ENCODE data around the gene THUMPD3. TPM values are rescaled to one million over a fixed set of nuclear protein-coding genes. Genes with fewer than 3 reads are reported as not detected.

The THUMPD3 gene
- total and polyA plus RNA-seq, 2 of the 13 experiments (the other 11 are each of a cell fraction or from before 2014, with no cell fraction given) = 31.2 to 44.1 TPM

- TF ChIP-seq ATF7-NPFF (CRISPR knock-in tag; IDR thresholded peaks at IDR 0.05; ENCODE audit: low read depth) (no peak), ZNF720 (CRISPR knock-in tag; IDR thresholded peaks at IDR 0.05) (no peak), FOSL1 (CRISPR knock-in tag; IDR thresholded peaks at IDR 0.05; ENCODE audit: borderline replicate concordance) (no peak), CENPT (CRISPR knock-in tag; IDR thresholded peaks at IDR 0.05; ENCODE audit: low read depth) (no peak), ZNF33A (CRISPR knock-in tag; IDR thresholded peaks at IDR 0.05; ENCODE audit: borderline replicate concordance) (peak; percentile 74; the same call in 1 of the 2 replicates), SIX1 (CRISPR knock-in tag; IDR thresholded peaks at IDR 0.05; ENCODE audit: borderline replicate concordance) (0 out of 2 replicates have a peak, but pooled peaks have one; percentile 35), ZNF788 (CRISPR knock-in tag; IDR thresholded peaks at IDR 0.05; ENCODE audit: borderline replicate concordance) (peak; percentile 79; the same call in 1 of the 2 replicates), GABPB1 (CRISPR knock-in tag; IDR thresholded peaks at IDR 0.05) (peak; percentile 75), SP140L (CRISPR knock-in tag; IDR thresholded peaks at IDR 0.05; ENCODE audit: borderline replicate concordance) (peak; percentile 42; the same call in 1 of the 2 replicates), SSRP1 (CRISPR knock-in tag; IDR thresholded peaks at IDR 0.05) (peak; percentile 74; the same call in 1 of the 2 replicates), ZNF709 (CRISPR knock-in tag; IDR thresholded peaks at IDR 0.05) (no peak), MAX (IDR thresholded peaks at IDR 0.05) (peak; percentile 46), RFX5 (IDR thresholded peaks at IDR 0.05; ENCODE audit: low read depth, low read length) (no peak), ZZZ3 (CRISPR knock-in tag; IDR thresholded peaks at IDR 0.05; ENCODE audit: borderline replicate concordance) (peak; percentile 55; the same call in 1 of the 2 replicates), RNF2 (conservative IDR thresholded peaks at IDR 0.05; ENCODE audit: low read depth) (no peak), ZSCAN29 (CRISPR knock-in tag; conservative IDR thresholded peaks at IDR 0.05) (no peak; the same call in 1 of the 2 replicates), YY1 (IDR thresholded peaks at IDR 0.05; ENCODE audit: insufficient read depth, insufficient replicate concordance, low read depth, low read length) (no peak), CHD4 (IDR thresholded peaks at IDR 0.05; ENCODE audit: borderline replicate concordance, low read length) (peak; percentile 86; the same call in 1 of the 2 replicates), ZFP90 (CRISPR knock-in tag; IDR thresholded peaks at IDR 0.05; ENCODE audit: borderline replicate concordance) (no peak), PHF21A (CRISPR knock-in tag; IDR thresholded peaks at IDR 0.05) (peak; percentile 96), STAG1 (CRISPR knock-in tag; IDR thresholded peaks at IDR 0.05) (peak; percentile 18; the same call in 1 of the 2 replicates), ZNF770 (CRISPR knock-in tag; IDR thresholded peaks at IDR 0.05) (peak; percentile 42; the same call in 1 of the 2 replicates), HOXA3 (CRISPR knock-in tag; IDR thresholded peaks at IDR 0.05) (peak; percentile 70)
- TF ChIP-seq, protein P1, sequence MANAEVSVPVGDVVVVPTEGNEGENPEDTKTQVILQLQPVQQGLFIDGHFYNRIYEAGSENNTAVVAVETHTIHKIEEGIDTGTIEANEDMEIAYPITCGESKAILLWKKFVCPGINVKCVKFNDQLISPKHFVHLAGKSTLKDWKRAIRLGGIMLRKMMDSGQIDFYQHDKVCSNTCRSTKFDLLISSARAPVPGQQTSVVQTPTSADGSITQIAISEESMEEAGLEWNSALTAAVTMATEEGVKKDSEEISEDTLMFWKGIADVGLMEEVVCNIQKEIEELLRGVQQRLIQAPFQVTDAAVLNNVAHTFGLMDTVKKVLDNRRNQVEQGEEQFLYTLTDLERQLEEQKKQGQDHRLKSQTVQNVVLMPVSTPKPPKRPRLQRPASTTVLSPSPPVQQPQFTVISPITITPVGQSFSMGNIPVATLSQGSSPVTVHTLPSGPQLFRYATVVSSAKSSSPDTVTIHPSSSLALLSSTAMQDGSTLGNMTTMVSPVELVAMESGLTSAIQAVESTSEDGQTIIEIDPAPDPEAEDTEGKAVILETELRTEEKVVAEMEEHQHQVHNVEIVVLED (CRISPR knock-in tag; IDR thresholded peaks at IDR 0.05; ENCODE audit: borderline replicate concordance) = peak; percentile 42; the same call in 1 of the 2 replicates
Observed at GRCh38 chr3:9422712-9423424, 60.0 kb downstream of the THUMPD3 start (continued).

All from HepG2 (cell line).